H1 (cell line): ENCODE data around the gene RPS6KA6. TPM values are rescaled to one million over a fixed set of nuclear protein-coding genes. Genes with fewer than 3 reads are reported as not detected.

Experiments used
- CTCF ChIA-PET: fragments of 300-600 bp; sonication (Branson Sonifier 250); formaldehyde crosslinking; loops from one replicate; lab custom pipeline; 2021; ENCODE audit not compliant: partially characterized antibody; lab: Charles Lee
- POLR2A ChIA-PET: fragments of 300-600 bp; sonication (Branson Sonifier 250); formaldehyde crosslinking; loops from one replicate; lab custom pipeline; 2021; ENCODE audit warnings: inconsistent platforms; ENCODE audit not compliant: partially characterized antibody; lab: Charles Lee
- DNase-seq, 2 experiments: peaks; one replicate each; pipeline versions ENCODE4 v3.0.0 to v3.0.0-alpha.2; 2010 to 2022; ENCODE audit warnings: low spot score in 2 of 2, low read depth in 1 of 2, mixed read lengths in 1 of 2
- FAIRE-seq: peaks from 2 replicates; lab custom pipeline; 2011; peaks lifted over from hg19 to GRCh38; lab: Jason Lieb, UNC
- H2AFZ ChIP-seq: 2 replicates; pipeline ENCODE4 v1.8.1; 2012; ENCODE audit warnings: low read length, inconsistent platforms
- H2AK5ac ChIP-seq: 2 replicates; pipeline ENCODE4 v1.6.1; 2013; ENCODE audit warnings: low read depth, low read length
- H2BK120ac ChIP-seq: replicated peaks from 2 replicates; pipeline ENCODE3; 2013; ENCODE audit warnings: low read depth, low read length, inconsistent platforms
- H2BK12ac ChIP-seq: 2 replicates; pipeline ENCODE4 v1.6.1; 2013; ENCODE audit warnings: low read depth, low read length
- H2BK15ac ChIP-seq: 2 replicates; pipeline ENCODE4 v1.6.1; 2013; ENCODE audit warnings: low read length
- H2BK20ac ChIP-seq: 2 replicates; pipeline ENCODE4 v1.6.1; 2013; ENCODE audit warnings: low read length
- H2BK5ac ChIP-seq: 2 replicates; pipeline ENCODE4 v1.6.1; 2013; ENCODE audit warnings: low read depth, low read length
- H3K14ac ChIP-seq: 2 replicates; pipeline ENCODE4 v1.6.1; 2013; ENCODE audit warnings: inconsistent platforms; ENCODE audit not compliant: insufficient read length
- H3K18ac ChIP-seq: 2 replicates; pipeline ENCODE4 v1.6.1; 2013; ENCODE audit warnings: low read length; ENCODE audit errors: extremely low read depth
- H3K23ac ChIP-seq: 2 replicates; pipeline ENCODE4 v1.6.1; 2013; ENCODE audit warnings: inconsistent platforms; ENCODE audit not compliant: insufficient read length
- H3K23me2 ChIP-seq: 2 replicates; pipeline ENCODE4 v1.6.1; 2013; ENCODE audit warnings: low read depth, low read length
- H3K27ac ChIP-seq: 2 replicates; pipeline ENCODE4 v1.6.1; 2011; ENCODE audit warnings: low read depth, low read length, inconsistent platforms
- H3K27me3 ChIP-seq, 4 experiments: replicated peaks in 1 of 4; 1 replicate in 1 of 4; 2 replicates in 3 of 4; pipeline versions ENCODE4 v1.6.1 to v1.8.1; 2011 to 2013; ENCODE audit warnings: low read length in 3 of 4, mild to moderate bottlenecking in 3 of 4, inconsistent platforms in 2 of 4, mixed read lengths in 2 of 4, moderate library complexity in 1 of 4; ENCODE audit not compliant: control insufficient read depth in 3 of 4, insufficient read depth in 3 of 4; ENCODE audit errors: extremely low read depth in 1 of 4
- H3K36me3 ChIP-seq, 4 experiments: 2 replicates each; pipeline versions ENCODE4 v1.6.1 to v1.8.1; 2011 to 2013; ENCODE audit warnings: mild to moderate bottlenecking in 4 of 4, low read length in 3 of 4, moderate library complexity in 2 of 4, control low read depth in 1 of 4, inconsistent platforms in 1 of 4; ENCODE audit not compliant: insufficient read depth in 4 of 4, control insufficient read depth in 2 of 4
- H3K4ac ChIP-seq: replicated peaks from 2 replicates; pipeline ENCODE3; 2013; ENCODE audit warnings: low read length, low read depth, mixed read lengths, inconsistent platforms; ENCODE audit not compliant: insufficient read length
- H3K4me1 ChIP-seq, 4 experiments: replicated peaks in 1 of 4; 1 replicate in 1 of 4; 2 replicates in 3 of 4; pipeline versions ENCODE4 v1.6.1 to v1.8.1; 2011 to 2013; ENCODE audit warnings: low read length in 3 of 4, inconsistent platforms in 2 of 4, mixed read lengths in 1 of 4; ENCODE audit not compliant: insufficient read depth in 4 of 4, control insufficient read depth in 3 of 4
- H3K4me2 ChIP-seq, 2 experiments: 2 replicates each; pipeline versions ENCODE4 v1.6.1 to v1.8.1; 2011 to 2013; ENCODE audit warnings: low read depth in 2 of 2, low read length in 2 of 2, control low read depth in 1 of 2, inconsistent platforms in 1 of 2, mild to moderate bottlenecking in 1 of 2; ENCODE audit not compliant: insufficient read depth in 1 of 2
- H3K4me3 ChIP-seq, 4 experiments: fragments of 200-600, 300-600 bp in 1 of 4; sonication (generic), shearing (Covaris generic), sonication (Bioruptor Twin) in 1 of 4; 2 replicates each; pipeline versions ENCODE4 v1.5.1 to v1.8.1; 2011 to 2016; ENCODE audit warnings: low read length in 4 of 4, low read depth in 3 of 4, control low read depth in 2 of 4, inconsistent platforms in 2 of 4, mild to moderate bottlenecking in 2 of 4, mixed read lengths in 1 of 4, moderate library complexity in 1 of 4; ENCODE audit not compliant: insufficient read depth in 2 of 4; ENCODE audit errors: extremely low read depth in 1 of 4
- H3K56ac ChIP-seq: replicated peaks from 2 replicates; pipeline ENCODE3; 2013; ENCODE audit warnings: low read depth, mild to moderate bottlenecking, mixed read lengths, low read length, inconsistent platforms; ENCODE audit not compliant: insufficient read length
- H3K79me1 ChIP-seq: 2 replicates; pipeline ENCODE4 v1.6.1; 2013; ENCODE audit warnings: low read depth, low read length, control low read depth
- H3K79me2 ChIP-seq, 2 experiments: 2 replicates each; pipeline versions ENCODE4 v1.6.1 to v1.8.1; 2012 to 2013; ENCODE audit warnings: low read length in 2 of 2, mild to moderate bottlenecking in 2 of 2, inconsistent platforms in 1 of 2; ENCODE audit not compliant: insufficient read depth in 2 of 2, control insufficient read depth in 1 of 2
- H3K9ac ChIP-seq, 4 experiments: replicated peaks in 1 of 4; 1 replicate in 1 of 4; 2 replicates in 3 of 4; pipeline versions ENCODE4 v1.6.1 to v1.8.1; 2011 to 2013; ENCODE audit warnings: low read depth in 3 of 4, low read length in 3 of 4, control low read depth in 2 of 4, mild to moderate bottlenecking in 2 of 4, moderate library complexity in 2 of 4, inconsistent platforms in 1 of 4; ENCODE audit errors: extremely low read depth in 1 of 4
- H3K9me3 ChIP-seq, 2 experiments: 2 replicates each; pipeline versions ENCODE4 v1.6.1 to v1.8.1; 2012 to 2013; ENCODE audit warnings: mild to moderate bottlenecking in 2 of 2, moderate library complexity in 2 of 2, control low read depth in 1 of 2, inconsistent platforms in 1 of 2, low read depth in 1 of 2, low read length in 1 of 2, mixed read lengths in 1 of 2; ENCODE audit not compliant: insufficient read depth in 2 of 2
- H4K20me1 ChIP-seq, 2 experiments: replicated peaks in 1 of 2; 2 replicates each; pipeline versions ENCODE3 to v1.8.1; 2011 to 2013; ENCODE audit warnings: inconsistent platforms in 2 of 2, low read length in 2 of 2, mild to moderate bottlenecking in 1 of 2; ENCODE audit not compliant: insufficient read depth in 2 of 2, control insufficient read depth in 1 of 2
- H4K5ac ChIP-seq: 2 replicates; pipeline ENCODE4 v1.6.1; 2013; ENCODE audit warnings: low read length, low read depth, mixed read lengths, inconsistent platforms; ENCODE audit not compliant: insufficient read length
- H4K8ac ChIP-seq: 2 replicates; pipeline ENCODE4 v1.8.0; 2013; ENCODE audit warnings: mild to moderate bottlenecking, moderate library complexity, low read length, inconsistent platforms; ENCODE audit not compliant: insufficient read depth; ENCODE audit errors: extremely low read depth
- H4K91ac ChIP-seq: replicated peaks from 2 replicates; pipeline ENCODE3; 2013; ENCODE audit warnings: low read length, mixed read lengths, inconsistent platforms; ENCODE audit not compliant: insufficient read length
- ATF2 ChIP-seq: IDR thresholded peaks from 2 replicates; pipeline ENCODE4 v1.6.1; 2012; ENCODE audit warnings: low read length, inconsistent platforms
- EP300 ChIP-seq, 2 experiments: IDR thresholded peaks; 1 replicate in 1 of 2; 2 replicates in 1 of 2; pipeline ENCODE4 v1.6.1; 2011 to 2012; ENCODE audit warnings: low read depth in 2 of 2, low read length in 2 of 2, mild to moderate bottlenecking in 2 of 2, borderline replicate concordance in 1 of 2, inconsistent platforms in 1 of 2, moderate library complexity in 1 of 2
- HDAC2 ChIP-seq, 2 experiments: fragments of 300-600 bp in 1 of 2; sonication (generic) in 1 of 2; IDR thresholded peaks; 2 replicates each; pipeline ENCODE4 v1.6.1; 2011 to 2012; ENCODE audit warnings: low read depth in 2 of 2, low read length in 2 of 2, mild to moderate bottlenecking in 2 of 2, moderate library complexity in 2 of 2, borderline replicate concordance in 1 of 2, inconsistent platforms in 1 of 2
- HDAC6 ChIP-seq: IDR thresholded peaks from one replicate; pipeline ENCODE4 v1.7.1; 2012; ENCODE audit warnings: low read depth, mild to moderate bottlenecking, inconsistent platforms, low read length, moderate library complexity
- RXRA ChIP-seq: IDR thresholded peaks from 2 replicates; pipeline ENCODE4 v1.6.1; 2011; ENCODE audit warnings: low read depth, mild to moderate bottlenecking, low read length, moderate library complexity; ENCODE audit not compliant: insufficient read depth
- WGBS, 2 experiments: shearing (Covaris generic) in 1 of 2; methylation state at CpG; one replicate each; pipeline versions ENCODE4 v1.1.6 to v1.1.7; 2013 to 2015; ENCODE audit warnings: low lambda C conversion rate in 2 of 2, mixed read lengths in 2 of 2, inconsistent platforms in 1 of 2, low coverage in 1 of 2, missing lambda C conversion rate in 1 of 2; ENCODE audit not compliant: insufficient replicate concordance in 2 of 2, insufficient coverage in 1 of 2, insufficient read length in 1 of 2; ENCODE audit errors: extremely low coverage in 1 of 2, missing lambda C conversion rate in 1 of 2; 5-methylcytosine and 5-hydroxymethylcytosine counted together
- polyA plus RNA-seq, 7 experiments: library from polyadenylated mRNA; depleted of rRNA in 3 of 7; stranded (reverse) in 5 of 7; unstranded in 2 of 7; fragments of >200 nt in 5 of 7; fragments of 200-250 nt in 2 of 7; gene quantifications; 1 replicate in 5 of 7; 2 replicates in 1 of 7; 4 replicates in 1 of 7; pipeline versions ENCODE4 v1.2.1 to v1.2.3, GENCODE V29; 2011 to 2013; ENCODE audit warnings: missing spikeins in 2 of 7, mixed read lengths in 2 of 7
- total RNA-seq: library from RNA; stranded (reverse); fragmentation: NEBNext Ultra II Directional; extraction: Animal tissue kit (Norgen Biotek cat#: 25700); gene quantifications from 2 replicates; pipeline ENCODE4 v1.2.1, GENCODE V29; 2021

RPS6KA6 gene
- total and polyA plus RNA-seq, 2 of the 8 experiments (the other 6 are each of a cell fraction or from before 2014, with no cell fraction given) = 3.5 to 14.6 TPM

DNA sequence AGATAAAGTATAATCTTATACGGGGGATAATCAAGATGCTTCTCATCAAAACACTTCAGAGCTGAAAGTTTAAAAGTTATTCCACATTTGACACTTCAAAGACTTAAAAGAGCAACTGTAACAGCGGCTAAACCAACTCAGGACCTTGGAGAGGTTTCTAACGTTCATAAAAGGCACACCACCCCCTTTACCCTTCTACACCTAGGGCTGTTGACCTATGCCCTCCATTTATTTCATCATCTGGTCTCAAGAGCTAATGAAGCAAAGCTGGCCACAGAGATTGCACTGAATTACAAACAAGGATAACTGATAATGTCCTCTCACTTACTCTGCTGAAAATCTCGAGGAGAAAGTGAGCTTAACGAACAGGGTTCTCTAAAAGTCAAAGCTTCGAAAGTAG lies 1.1 kb upstream of the RPS6KA6 start:
- no peak overlapping the region for H3K27ac ChIP-seq
- no peak overlapping the region for H2BK5ac ChIP-seq
- H3K36me3 ChIP-seq = no peaks in the 10 kb centered on the region
- H2BK12ac ChIP-seq = no peak overlapping the region
- POLR2A ChIA-PET = no interaction called here
- no peak overlapping the region for H4K5ac ChIP-seq
- H4K8ac ChIP-seq = no peak overlapping the region
- FAIRE-seq (no peak), DNase-seq (no peak)
- H2BK120ac ChIP-seq = no peak overlapping the region
- WGBS, 2 experiments = 71% methylated on average over 6 of the region's 6 CpGs; no CpG with 5 or more reads in 1 of the 2 experiments
- H2BK20ac ChIP-seq = no peak overlapping the region
- no peak overlapping the region for H2AFZ ChIP-seq
- H3K4ac ChIP-seq = no peak overlapping the region
- H3K4me1 ChIP-seq = no peaks in the 10 kb centered on the region
- H3K27me3 ChIP-seq = no peaks in the 10 kb centered on the region
- peaks cover 0 to 16% of the 10 kb centered on the region in 2 experiments; a peak in 2 of 4 replicates for H3K79me2 ChIP-seq
- no peaks in the 10 kb centered on the region for H3K9me3 ChIP-seq
- H3K23ac ChIP-seq = no peak overlapping the region
- H3K79me1 ChIP-seq = no peaks in the 10 kb centered on the region
- H3K4me3 ChIP-seq = no peak overlapping the region
- peak overlapping the region in 1 of 2 experiments; percentile 75; a peak in 1 of 4 replicates for H3K4me2 ChIP-seq
- H3K23me2 ChIP-seq = peaks cover 2% of the 10 kb centered on the region; the same call in 1 of the 2 replicates
- H4K91ac ChIP-seq = no peak overlapping the region
- H2AK5ac ChIP-seq = no peak overlapping the region
- H4K20me1 ChIP-seq = no peaks in the 10 kb centered on the region
- H3K9ac ChIP-seq = no peak overlapping the region
- no peak overlapping the region for H2BK15ac ChIP-seq
- CTCF ChIA-PET = interaction anchor here (0.7 to 1.1 kb wide), 2 partner anchors 15 to 144 kb away, joined by 3 to 4 read pairs; no protein-coding TSS in a partner anchor
- H3K14ac ChIP-seq = no peak overlapping the region
- no peak overlapping the region for H3K18ac ChIP-seq
- no peak overlapping the region for H3K56ac ChIP-seq
- TF ChIP-seq ATF2 (no peak), HDAC6 (no peak), RXRA (no peak), EP300 (IDR thresholded peaks at IDR 0.05; ENCODE audit: borderline replicate concordance in 1 of 2, low read depth in 2 of 2, low read length in 2 of 2) (no peak), HDAC2 (IDR thresholded peaks at IDR 0.05; ENCODE audit: borderline replicate concordance in 1 of 2, low read depth in 2 of 2, low read length in 2 of 2) (no peak)
